Measurements from ENCODE around the gene STEAP1B.
"Not testable (repeated sequence)": the region's sequence is repeated elsewhere in the genome, so short reads cannot be mapped to it uniquely, and the experiment has no call there.

STEAP1B gene

DNA sequence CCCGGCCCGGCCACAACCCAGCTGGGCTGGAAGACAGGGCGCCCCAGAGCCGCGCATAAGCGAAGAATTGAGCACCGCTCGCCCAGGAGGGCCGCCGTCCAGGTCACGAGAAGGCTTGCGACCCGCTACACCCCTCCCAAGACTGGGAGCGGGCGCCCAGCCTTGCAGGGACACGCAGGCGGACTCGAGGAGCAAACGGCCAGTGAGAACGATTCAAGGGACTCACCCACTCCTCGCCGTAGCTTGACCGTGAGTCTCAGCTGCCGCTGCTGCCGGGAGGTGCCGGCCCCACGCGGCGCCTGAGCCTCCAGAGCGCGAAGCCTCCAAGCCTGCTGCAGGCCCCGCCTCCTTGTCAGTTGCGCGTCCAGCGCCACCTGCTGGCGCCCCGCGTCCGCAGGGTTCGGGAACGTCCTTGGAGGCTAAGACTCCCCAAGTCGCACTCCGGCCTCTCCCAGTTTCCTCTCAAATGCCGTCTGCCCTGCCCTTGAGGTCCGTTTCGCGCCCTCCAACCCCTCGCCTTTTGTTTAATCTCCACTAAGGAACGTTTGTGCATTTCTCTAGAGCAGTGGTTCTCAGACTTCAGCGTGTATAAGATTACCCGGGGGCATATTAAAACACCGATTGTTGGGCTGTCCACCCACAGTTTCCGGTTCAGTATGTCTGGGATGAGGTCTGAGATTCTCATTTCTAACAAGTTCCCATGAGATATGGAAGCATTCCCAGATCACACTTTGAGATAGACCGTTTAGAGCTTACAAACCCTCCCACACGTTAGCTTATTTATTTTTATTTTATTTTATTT, at the start of gene STEAP1B:
Gene STEAP1B (minus strand): TSS at position 301 of the 802 bp plus-strand sequence. CDS start 5,333 bp downstream, outside the sequence.
- DNase-seq (ENCODE audit: extremely low read depth in 1 of 2, low read depth in 1 of 2) = peak; percentile 36 to 74

DNA sequence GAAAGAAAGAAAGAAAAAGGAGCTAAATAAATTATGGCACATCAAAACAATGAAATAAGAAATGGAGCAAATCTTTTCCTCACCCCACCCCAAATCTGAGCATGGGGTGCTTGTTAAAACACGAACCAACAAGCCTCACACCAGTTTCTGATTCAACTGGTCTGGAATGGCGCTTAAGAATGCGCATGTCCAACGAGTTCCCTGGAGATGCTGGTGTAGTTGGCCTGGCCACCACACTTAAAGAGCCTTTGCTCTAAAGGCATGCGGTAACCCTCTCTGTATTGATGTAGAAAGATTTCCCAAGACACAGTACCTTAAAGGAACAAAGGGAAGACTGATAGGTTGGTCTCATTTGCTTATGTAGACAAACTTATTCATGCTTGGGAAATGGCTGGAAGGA, 49.1 kb upstream of the STEAP1B start:
- DNase-seq (ENCODE audit: extremely low read depth in 1 of 2, low read depth in 1 of 2) = no peak

DNA sequence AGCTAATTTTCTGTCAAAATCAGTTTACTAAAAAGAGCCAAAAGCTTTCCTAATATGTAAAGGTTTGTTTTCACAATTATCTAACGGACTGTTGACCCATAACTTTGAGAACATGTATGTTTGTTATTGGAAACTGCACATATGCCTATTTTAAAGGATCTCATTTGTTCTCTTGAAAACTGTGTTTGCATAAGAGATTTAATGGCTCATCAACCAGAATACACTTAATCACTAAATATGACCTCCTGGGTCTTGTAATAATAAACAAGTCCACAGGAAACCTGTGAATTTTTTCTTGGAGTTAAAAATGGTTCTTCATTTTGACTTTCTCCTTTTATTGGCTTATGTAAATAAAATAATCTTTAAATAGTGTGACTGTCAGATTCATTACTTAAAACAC, 48.3 kb upstream of the STEAP1B start:
- no peak for DNase-seq (ENCODE audit: extremely low read depth in 1 of 2, low read depth in 1 of 2)

DNA sequence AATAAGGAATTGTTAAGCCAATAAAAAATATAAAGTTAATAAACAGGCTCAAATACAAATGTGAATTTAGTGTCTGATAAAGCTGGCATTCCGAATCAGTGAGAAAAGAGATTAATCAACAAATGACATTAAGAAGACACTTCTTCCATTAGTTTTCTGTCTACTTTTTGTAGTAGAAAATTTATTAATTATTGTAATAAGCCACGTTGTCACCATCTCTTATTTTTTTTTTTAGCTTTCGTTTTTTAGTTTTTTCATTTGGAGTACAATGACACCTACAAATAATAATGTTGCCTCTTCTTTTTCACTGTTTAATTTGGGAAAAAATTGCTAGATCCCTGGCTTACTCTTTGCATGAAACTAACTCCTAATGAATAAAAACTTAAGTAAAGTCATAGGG, 46.8 kb upstream of the STEAP1B start:
- no peak for DNase-seq (ENCODE audit: extremely low read depth in 1 of 2, low read depth in 1 of 2)

DNA sequence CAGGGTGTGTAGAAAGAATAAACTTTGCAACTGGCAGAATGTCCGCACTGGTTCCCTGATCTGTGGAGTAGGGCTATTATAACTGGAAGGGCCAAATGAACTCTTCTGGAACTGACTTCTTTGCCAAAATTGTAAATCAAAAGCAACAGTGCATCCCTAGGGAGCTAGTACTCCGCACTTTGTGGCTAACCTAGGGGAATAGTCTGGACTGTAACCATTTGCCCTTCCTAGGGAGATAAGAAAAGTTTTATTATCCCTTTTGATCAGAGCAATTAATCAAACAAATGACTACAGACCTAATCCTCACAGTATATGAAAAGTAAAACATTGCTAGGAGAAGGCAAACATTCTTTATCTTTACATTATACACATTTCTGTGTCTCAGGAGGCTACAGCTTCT, 45.5 kb upstream of the STEAP1B start:
- DNase-seq (ENCODE audit: extremely low read depth in 1 of 2, low read depth in 1 of 2) = no peak

DNA sequence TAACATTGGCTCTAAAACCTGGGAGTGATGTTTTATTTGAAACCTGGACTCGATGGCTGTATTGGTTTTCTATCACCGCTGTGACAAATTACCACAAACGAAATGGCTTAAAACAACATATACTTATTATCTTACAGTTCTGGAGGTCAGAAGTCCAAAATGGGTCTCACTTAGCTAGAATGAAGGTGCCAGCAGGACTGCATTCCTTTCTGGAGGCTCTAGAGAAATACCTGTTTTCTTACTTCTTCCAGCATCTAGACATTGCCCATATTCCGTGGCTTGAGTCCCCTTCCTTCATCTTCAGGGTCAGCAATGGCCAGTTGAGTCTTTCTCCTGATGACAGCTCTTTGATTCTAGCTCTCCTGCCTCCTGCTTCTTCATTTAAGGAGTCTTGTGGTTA, 44.3 kb upstream of the STEAP1B start:
- DNase-seq (ENCODE audit: extremely low read depth in 1 of 2, low read depth in 1 of 2) = no peak

DNA sequence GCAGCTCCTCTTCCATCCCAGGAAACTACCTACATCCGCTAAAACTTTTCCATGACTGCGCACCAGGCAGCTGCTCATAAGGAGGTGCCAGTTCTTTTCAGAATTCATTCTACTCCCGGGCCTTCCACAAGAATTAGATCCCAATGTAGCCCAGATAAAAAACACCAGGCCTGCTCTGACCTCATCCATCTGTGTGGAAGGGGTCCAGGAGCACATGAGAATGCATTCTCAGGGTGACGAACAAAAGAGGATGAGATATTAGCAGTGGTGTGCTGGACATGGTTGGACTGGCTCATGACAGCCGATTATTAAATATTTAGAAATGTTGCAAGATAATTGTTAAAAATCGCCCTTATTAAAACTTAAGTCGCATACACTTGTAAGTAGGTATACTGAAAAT, 43.2 kb upstream of the STEAP1B start:
- DNase-seq (ENCODE audit: extremely low read depth in 1 of 2, low read depth in 1 of 2) = no peak

DNA sequence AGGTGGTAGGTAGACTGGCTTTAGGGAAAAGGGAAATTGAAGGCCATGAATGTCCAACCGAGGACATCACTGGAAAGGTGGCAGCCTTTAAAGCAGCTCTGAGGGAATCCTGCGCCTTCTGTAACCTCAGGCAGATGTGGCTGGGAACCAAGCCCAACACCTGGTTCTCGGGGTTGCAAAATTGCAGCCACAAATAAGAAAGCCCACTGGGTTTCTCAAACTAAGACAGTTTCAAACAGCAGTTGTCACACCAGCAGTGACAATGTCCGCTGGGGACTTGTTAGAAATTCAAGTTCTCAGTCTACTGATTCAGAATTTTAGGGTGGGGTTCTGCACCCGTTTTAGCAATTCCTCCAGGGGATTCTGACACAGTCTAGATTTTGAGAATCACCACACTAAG, 42.7 kb upstream of the STEAP1B start:
- no peak for DNase-seq (ENCODE audit: extremely low read depth in 1 of 2, low read depth in 1 of 2)

DNA sequence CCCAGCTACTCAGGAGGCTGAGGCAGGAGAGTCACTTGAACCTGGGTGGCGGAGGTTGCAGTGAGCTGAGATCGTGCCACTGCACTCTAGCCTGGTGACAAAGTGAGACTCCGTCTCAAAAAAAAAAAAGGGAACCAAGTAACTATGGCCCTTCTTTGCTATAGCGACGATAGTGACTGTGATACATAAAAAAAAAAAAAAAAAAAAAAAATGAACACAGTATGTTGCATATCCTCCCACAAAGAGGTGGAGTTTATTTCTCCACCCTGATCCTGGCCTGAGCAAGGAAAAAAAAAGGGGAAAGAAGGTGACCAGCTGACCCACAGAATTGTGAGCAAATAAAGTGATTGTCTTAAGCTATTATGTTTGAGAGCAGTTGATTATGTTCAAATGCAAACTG, 42.3 kb upstream of the STEAP1B start:
- no peak for DNase-seq (ENCODE audit: extremely low read depth in 1 of 2, low read depth in 1 of 2)

DNA sequence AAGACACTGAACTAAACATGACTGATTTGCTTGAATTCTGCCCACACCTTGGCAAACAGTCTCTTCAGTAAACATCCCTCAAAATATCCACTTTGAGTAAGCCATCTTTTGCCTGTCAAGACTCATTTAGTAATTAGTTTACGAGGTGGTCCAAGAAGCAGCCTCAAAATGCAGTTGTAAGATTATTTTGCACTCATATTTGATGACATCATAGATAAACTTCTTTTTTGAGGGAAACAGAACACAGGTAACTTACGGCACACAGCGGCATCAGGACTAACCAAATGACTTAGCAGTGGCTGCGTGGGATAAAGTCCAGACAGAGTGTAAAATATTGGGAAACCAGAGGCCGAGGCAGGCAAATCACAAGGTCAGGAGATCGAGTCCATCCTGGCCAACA, 41.8 kb upstream of the STEAP1B start:
- DNase-seq (ENCODE audit: extremely low read depth in 1 of 2, low read depth in 1 of 2) = no peak

DNA sequence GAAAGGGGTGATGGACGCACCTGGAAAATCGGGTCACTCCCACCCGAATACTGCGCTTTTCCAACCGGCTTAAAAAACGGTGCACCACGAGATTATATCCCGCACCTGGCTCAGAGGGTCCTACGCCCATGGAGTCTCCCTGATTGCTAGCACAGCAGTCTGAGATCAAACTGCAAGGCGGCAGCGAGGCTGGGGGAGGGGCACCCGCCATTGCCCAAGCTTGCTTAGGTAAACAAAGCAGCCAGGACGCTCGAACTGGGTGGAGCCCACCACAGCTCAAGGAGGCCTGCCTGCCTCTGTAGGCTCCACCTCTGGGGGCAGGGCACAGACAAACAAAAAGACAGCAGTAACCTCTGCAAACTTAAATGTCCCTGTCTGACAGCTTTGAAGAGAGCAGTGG, 28.5 kb upstream of the STEAP1B start:
- not testable (repeated sequence) for DNase-seq (ENCODE audit: extremely low read depth in 1 of 2, low read depth in 1 of 2)

DNA sequence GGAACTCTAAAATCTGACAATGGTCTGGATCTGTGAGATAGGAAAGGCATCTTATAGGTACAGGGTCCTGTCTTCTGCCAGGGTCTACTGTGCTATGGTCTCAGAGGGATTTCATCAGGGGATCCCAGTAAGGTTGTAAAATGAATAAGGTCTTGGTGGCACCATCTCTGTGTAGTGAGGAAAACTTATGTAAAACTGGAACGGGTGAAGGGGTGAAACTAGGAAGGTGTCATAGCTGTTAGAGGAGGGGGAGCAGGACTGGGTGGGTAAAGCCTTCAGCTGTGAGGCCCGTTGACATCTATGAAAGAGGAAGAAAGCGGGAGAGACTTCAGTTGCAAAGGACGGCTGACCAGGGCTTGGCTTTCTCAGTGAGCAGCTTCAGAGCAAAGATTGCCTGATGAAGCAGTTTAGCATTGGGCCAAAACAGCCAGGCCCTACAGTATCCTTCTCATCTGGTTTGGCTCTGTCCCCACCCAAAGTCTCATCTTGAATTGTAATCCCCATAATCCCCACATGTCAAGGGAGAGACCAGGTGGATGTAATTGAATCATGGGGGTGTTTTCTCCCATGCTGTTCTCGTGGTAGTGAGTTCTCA, 24.5 kb upstream of the STEAP1B start:
- not testable (repeated sequence) for DNase-seq (ENCODE audit: extremely low read depth in 1 of 2, low read depth in 1 of 2)

DNA sequence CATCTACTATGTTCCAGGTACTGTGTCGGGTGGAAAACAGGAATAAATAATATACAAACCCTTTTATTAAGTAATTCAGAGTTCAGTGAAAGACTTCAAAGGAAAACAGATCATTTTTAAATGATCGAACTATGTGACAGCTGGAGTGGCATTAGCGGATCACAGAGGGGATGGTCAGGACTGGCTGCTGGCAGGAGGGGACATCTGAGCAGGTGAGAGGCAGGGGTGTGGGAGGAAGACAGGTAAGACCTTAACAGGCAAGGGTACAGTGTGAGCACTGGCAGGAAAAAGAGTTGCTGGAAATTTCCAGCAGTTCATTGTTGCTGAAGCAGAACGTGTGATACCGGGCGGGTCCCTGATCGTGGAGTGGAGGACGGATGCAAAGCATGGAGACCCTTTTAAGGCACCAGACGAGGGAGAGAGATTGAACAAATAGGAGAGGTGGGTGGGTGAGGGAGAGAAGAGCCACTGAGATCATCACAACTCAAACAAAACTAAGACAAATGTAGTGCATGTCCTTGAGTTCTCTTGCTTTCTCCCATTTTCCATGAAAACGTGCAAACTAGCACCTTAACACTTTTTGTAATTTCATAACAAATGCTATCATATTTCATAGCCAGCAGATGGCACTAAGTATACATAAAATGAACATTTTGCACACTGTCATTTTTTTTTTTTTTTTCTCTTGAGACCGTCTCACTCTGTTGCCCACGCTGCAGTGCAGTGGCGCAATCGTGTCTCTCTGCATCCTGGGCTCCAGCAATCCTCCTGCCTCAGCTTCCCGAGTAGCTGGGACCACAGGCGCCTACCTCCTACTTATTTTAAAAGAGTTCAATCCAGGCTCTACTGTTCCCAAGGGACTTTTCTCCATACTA, 23.7 kb upstream of the STEAP1B start:
- not testable (repeated sequence) for DNase-seq (ENCODE audit: extremely low read depth in 1 of 2, low read depth in 1 of 2)

DNA sequence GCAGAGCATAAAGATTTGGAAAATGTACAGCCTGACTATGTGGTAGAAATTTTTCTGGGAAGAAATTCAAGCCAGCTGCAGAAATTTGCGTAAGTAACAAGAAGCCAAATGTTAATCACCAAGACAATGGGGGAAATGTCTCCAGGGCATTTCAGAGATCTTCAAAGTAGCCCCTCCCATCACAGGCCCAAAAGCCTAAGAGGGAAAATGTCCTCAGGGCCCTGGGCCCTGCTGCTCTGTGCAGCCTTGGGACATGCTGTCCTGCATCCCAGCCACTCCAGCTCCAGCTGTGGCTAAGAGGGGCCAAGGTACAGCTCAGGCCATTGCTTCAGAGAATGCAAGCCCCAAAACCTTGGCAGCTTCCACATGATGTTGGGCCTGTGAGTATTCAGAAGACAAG, 19.6 kb upstream of the STEAP1B start:
- not testable (repeated sequence) for DNase-seq (ENCODE audit: extremely low read depth in 1 of 2, low read depth in 1 of 2)

DNA sequence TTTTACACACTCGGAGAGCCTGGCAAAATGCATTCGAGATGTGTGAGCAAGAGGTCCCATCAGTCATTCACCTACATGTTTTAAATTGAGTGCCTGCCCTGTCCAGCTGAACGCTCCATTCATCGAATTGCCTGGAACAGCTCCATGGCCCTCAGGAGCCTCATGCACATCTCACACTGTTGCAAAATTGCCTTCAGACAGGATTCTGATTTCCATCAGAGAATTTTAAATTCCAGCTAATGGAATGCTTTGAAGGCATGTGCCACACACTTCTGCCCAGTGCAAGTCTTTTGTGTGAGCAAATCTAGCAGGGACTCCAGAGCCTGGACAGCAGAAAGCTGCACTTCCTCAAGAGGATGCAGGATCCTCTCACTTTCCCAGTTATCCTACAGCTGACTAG, 17.0 kb upstream of the STEAP1B start:
- not testable (repeated sequence) for DNase-seq (ENCODE audit: extremely low read depth in 1 of 2, low read depth in 1 of 2)

DNA sequence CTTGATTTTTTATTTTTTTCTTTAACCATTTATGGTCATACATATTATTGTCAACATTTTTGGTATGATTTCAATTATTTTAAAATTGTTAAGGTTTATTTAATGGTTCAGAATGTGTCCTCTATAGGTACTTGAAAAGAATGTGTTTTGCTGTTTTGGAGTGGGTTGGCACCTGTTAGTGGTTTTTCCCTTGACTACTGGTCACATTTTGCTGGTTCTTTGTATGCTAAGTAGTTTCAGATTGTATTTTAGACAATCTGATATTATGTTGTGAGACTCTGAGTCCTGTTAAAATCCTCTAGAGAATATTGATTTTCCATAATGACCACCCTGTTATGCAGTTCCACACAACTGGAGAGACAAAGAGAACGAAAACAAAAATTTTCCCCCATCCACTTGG, 15.0 kb upstream of the STEAP1B start:
- DNase-seq (ENCODE audit: extremely low read depth in 1 of 2, low read depth in 1 of 2) = not testable (repeated sequence)

DNA sequence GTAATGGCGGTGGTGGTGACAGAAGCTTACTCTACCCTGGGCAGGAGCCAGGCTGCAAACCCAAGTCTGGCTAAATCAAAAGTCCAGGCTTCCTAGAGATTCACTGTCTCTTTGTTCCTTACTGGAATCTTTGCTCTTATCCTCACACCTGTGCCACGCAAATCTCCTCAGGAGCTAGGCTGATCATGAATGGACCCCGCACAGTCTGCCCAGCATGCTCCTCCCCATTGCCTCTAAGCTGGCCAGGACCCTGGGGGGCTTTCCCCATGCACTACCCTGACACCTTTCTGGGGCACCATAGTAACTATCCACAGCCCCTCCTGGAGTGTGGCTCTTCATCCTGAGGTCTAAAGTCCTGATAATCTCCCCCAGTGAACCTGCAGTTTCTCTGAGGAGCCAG, 7.3 kb upstream of the STEAP1B start:
- not testable (repeated sequence) for DNase-seq (ENCODE audit: extremely low read depth in 1 of 2, low read depth in 1 of 2)

DNA sequence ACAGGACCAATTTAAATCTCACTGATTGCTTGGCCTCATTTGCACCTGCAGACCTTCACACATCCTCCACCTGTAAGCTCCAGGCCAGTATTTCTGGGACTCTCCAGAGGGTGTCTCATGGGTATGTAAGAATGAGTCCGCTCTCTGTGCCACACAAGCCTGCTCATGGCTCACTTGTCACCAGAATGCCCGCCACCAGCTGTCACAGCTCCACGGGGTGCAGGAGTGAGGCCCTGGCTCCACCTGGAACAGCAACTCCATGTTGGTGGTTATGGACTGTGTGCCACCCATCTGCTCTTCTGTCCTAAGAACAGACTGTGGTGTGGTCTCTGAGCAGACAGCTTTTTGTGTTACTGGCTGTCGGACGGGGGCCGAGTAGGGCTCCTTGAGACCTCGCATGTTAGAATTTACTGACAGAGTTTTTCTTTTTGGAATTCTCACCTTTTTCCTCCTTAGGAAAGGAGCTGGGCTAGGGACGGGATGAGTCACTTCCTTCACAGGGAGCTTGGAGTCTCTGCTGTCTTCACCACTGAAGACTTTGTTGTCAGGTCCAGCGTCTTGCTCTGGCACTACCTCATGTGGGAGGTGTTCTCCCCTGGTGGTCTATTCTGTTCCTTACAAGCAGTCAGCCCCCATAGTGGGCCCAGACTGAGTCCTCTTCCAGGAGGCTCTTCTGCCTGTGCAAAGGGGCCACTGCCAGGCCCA, 6.5 kb upstream of the STEAP1B start:
- not testable (repeated sequence) for DNase-seq (ENCODE audit: extremely low read depth in 1 of 2, low read depth in 1 of 2)

DNA sequence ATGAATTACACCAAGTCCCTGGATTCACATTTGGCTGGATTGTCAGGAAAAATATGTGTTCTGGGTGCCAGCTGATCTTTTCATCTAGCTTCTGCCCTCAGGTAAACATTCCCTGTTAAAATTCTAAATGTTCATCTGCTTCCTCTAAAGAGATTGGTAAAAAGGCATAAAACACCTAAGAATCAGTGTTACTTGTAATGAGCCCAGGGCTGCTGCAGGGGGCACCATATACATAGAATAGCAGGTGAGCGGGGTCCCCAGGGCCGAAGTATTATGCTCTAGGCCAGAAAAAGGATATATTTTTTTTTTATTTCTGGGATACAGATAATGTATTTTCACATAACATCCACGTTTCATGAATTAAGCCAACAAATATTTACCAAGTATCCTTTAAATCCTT, 4.5 kb upstream of the STEAP1B start:
- not testable (repeated sequence) for DNase-seq (ENCODE audit: extremely low read depth in 1 of 2, low read depth in 1 of 2)

DNA sequence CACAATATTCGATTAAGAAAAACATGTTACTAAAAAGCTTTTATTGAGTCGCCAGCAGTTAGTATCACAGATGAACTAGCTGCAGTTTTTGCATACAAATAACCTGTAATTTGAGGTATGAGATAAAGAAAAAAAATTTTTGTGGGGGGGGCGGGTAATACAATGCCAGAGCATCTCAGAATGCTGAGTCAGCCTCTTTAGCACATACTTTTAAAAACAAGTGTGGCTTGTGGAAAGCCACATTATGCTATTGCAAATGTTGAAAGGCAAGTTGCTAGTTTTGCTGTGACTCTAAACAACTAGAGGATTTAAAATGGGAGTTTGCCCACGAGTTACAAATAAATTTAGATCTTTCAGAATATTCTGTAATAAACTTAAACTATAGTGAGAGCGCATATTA, 2.1 kb upstream of the STEAP1B start:
- DNase-seq (ENCODE audit: extremely low read depth in 1 of 2, low read depth in 1 of 2) = not testable (repeated sequence)

DNA sequence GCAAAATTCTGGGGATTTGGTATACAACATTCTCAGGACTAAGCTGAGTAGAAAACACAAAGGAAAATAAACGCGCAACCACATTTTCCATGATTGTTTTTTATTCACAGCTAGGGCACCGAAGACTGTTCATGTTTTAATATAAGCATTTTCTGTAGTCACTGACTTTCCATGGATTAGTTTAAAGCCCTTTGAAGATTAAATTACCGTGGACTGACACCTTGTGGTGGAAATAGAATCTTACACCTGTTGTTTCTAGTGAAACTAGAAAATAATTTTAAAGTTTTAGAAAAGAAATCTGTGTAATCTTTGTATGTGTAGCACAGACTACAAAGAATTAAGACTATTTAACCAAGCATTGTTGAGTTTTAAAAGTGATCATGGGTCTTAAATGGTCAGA, 1.3 kb upstream of the STEAP1B start:
- DNase-seq (ENCODE audit: extremely low read depth in 1 of 2, low read depth in 1 of 2) = not testable (repeated sequence)
